Measurements from ENCODE around the gene ARHGEF28.

DNA sequence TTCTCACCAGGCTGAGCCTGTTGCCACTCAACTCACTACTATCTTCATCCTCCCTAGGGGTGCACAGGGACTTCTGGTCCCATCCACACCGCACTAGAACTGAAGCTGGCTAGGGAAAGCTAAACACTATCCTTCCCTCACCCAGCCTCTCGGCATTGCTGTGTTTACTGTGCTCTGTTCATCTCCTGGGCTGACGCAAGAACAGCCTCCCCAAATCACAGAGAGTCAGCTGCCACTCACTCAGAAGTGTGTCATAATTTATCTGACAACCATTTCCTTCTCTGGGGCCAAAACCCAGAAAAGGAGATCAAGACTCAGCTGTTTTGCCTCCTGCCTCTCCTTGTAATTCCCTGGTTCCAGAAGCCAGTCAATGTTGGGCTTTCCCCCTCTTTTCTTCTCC, 92.8 kb downstream of the ARHGEF28 start:
- TF ChIP-seq, protein P1, sequence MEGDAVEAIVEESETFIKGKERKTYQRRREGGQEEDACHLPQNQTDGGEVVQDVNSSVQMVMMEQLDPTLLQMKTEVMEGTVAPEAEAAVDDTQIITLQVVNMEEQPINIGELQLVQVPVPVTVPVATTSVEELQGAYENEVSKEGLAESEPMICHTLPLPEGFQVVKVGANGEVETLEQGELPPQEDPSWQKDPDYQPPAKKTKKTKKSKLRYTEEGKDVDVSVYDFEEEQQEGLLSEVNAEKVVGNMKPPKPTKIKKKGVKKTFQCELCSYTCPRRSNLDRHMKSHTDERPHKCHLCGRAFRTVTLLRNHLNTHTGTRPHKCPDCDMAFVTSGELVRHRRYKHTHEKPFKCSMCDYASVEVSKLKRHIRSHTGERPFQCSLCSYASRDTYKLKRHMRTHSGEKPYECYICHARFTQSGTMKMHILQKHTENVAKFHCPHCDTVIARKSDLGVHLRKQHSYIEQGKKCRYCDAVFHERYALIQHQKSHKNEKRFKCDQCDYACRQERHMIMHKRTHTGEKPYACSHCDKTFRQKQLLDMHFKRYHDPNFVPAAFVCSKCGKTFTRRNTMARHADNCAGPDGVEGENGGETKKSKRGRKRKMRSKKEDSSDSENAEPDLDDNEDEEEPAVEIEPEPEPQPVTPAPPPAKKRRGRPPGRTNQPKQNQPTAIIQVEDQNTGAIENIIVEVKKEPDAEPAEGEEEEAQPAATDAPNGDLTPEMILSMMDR (conservative IDR thresholded peaks at IDR 0.05 in 1 of 2, IDR thresholded peaks at IDR 0.05 in 1 of 2; ENCODE audit: low read depth in 1 of 2, low read length in 2 of 2) = no peak
- no peak for TF ChIP-seq EZH2 (IDR thresholded peaks at IDR 0.05; ENCODE audit: low read length, missing control alignments)

Measured in fibroblast of lung (primary cell).